ENCODE data around the gene NFYC. TPM values are rescaled to one million over a fixed set of nuclear protein-coding genes. Genes with fewer than 3 reads are reported as not detected.

Gene NFYC
- total and polyA plus RNA-seq, 2 of the 8 experiments (the other 6 are each of a cell fraction or from before 2014, with no cell fraction given), result 54.1 to 124 TPM

DNA sequence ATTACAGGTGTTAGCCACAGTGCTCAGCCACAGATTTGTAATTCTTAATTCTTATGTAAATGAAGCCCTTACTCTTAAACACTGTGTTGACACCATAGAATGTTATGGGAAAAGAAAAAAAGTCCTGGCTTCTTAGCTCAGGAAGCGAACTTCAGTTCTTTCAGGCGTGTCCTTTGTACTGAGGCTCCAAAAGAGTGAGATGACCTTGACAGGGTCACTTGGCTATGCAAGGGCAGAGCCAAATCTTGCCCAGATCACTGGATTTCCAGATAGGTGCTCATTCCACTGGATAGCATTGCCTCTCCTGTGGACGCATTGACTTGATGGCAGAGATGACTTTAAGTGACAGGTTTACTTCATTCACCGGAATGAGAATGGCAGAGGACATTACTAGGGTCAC is 4.8 kb downstream of the NFYC start:
- Histone ChIP-seq H3K4me2 (ENCODE audit: insufficient read depth in 1 of 2, low read depth in 2 of 2, low read length in 2 of 2) (no peak overlapping the region), H3K9ac (replicated peaks in 1 of 4; ENCODE audit: extremely low read depth in 1 of 4, low read depth in 3 of 4, low read length in 3 of 4) (no peak overlapping the region), H3K27me3 (replicated peaks in 1 of 4; ENCODE audit: control insufficient read depth in 3 of 4, extremely low read depth in 1 of 4, insufficient read depth in 3 of 4, low read length in 3 of 4) (no peaks in the 10 kb centered on the region), H2BK12ac (ENCODE audit: low read depth, low read length) (no peak overlapping the region), H2BK5ac (ENCODE audit: low read depth, low read length) (no peak overlapping the region), H2AFZ (ENCODE audit: low read length) (no peak overlapping the region), H4K5ac (ENCODE audit: insufficient read length, low read depth, low read length) (no peak overlapping the region), H2AK5ac (ENCODE audit: low read depth, low read length) (no peak overlapping the region), H3K23me2 (ENCODE audit: low read depth, low read length) (peaks cover 7% of the 10 kb centered on the region), H4K8ac (ENCODE audit: extremely low read depth, insufficient read depth, low read length) (no peak overlapping the region), H3K79me2 (ENCODE audit: control insufficient read depth in 1 of 2, insufficient read depth in 2 of 2, low read length in 2 of 2) (peaks cover 24 to 88% of the 10 kb centered on the region in 2 experiments), H3K36me3 (ENCODE audit: control insufficient read depth in 2 of 4, insufficient read depth in 4 of 4, low read length in 3 of 4) (no peaks in the 10 kb centered on the region), H3K18ac (ENCODE audit: extremely low read depth, low read length) (no peak overlapping the region), H3K4me1 (replicated peaks in 1 of 4; ENCODE audit: control insufficient read depth in 3 of 4, insufficient read depth in 4 of 4, low read length in 3 of 4) (peaks cover 0 to 9% (median 5%) of the 10 kb centered on the region in 4 experiments; a peak in 6 of 7 replicates), H3K27ac (ENCODE audit: low read depth, low read length) (no peak overlapping the region), H3K14ac (ENCODE audit: insufficient read length) (no peak overlapping the region), H4K20me1 (replicated peaks in 1 of 2; ENCODE audit: control insufficient read depth in 1 of 2, insufficient read depth in 2 of 2, low read length in 2 of 2) (no peaks in the 10 kb centered on the region), H3K9me3 (ENCODE audit: insufficient read depth in 2 of 2, low read depth in 1 of 2, low read length in 1 of 2) (no peaks in the 10 kb centered on the region), H2BK120ac (replicated peaks; ENCODE audit: low read depth, low read length) (no peak overlapping the region), H3K56ac (replicated peaks; ENCODE audit: insufficient read length, low read depth, low read length) (no peak overlapping the region), H2BK15ac (ENCODE audit: low read length) (no peak overlapping the region), H4K91ac (replicated peaks; ENCODE audit: insufficient read length, low read length) (no peak overlapping the region), H2BK20ac (ENCODE audit: low read length) (no peak overlapping the region), H3K4me3 (ENCODE audit: extremely low read depth in 1 of 4, insufficient read depth in 2 of 4, low read depth in 3 of 4, low read length in 4 of 4) (no peak overlapping the region), H3K79me1 (ENCODE audit: low read depth, low read length) (peaks cover 2% of the 10 kb centered on the region), H3K23ac (ENCODE audit: insufficient read length) (no peak overlapping the region), H3K4ac (replicated peaks; ENCODE audit: insufficient read length, low read depth, low read length) (no peak overlapping the region)
- POLR2A ChIA-PET (ENCODE audit: partially characterized antibody), result interaction anchor here (9.4 kb wide), 1 partner anchor 11 kb away, joined by 293 read pairs; no protein-coding TSS in a partner anchor
- CTCF ChIA-PET (ENCODE audit: partially characterized antibody), result no interaction called here
- WGBS, 2 experiments (ENCODE audit: extremely low coverage in 1 of 2, insufficient coverage in 1 of 2, insufficient read length in 1 of 2, insufficient replicate concordance in 2 of 2, low coverage in 1 of 2, low lambda C conversion rate in 2 of 2, missing lambda C conversion rate in 1 of 2), result 82% methylated on average over 4 of the region's 4 CpGs; no CpG with 5 or more reads in 1 of the 2 experiments
- TF ChIP-seq NANOG (IDR thresholded peaks at IDR 0.05; ENCODE audit: insufficient read depth, low read depth, low read length, poor library complexity, severe bottlenecking), result no peak
- no peak for TF ChIP-seq EP300 (IDR thresholded peaks at IDR 0.05; ENCODE audit: borderline replicate concordance in 1 of 2, low read depth in 2 of 2, low read length in 2 of 2)
- TF ChIP-seq POLR2A (IDR thresholded peaks at IDR 0.05; ENCODE audit: control extremely low read depth in 1 of 2, low read depth in 2 of 2, low read length in 2 of 2), result no peak
- TF ChIP-seq, protein P1, sequence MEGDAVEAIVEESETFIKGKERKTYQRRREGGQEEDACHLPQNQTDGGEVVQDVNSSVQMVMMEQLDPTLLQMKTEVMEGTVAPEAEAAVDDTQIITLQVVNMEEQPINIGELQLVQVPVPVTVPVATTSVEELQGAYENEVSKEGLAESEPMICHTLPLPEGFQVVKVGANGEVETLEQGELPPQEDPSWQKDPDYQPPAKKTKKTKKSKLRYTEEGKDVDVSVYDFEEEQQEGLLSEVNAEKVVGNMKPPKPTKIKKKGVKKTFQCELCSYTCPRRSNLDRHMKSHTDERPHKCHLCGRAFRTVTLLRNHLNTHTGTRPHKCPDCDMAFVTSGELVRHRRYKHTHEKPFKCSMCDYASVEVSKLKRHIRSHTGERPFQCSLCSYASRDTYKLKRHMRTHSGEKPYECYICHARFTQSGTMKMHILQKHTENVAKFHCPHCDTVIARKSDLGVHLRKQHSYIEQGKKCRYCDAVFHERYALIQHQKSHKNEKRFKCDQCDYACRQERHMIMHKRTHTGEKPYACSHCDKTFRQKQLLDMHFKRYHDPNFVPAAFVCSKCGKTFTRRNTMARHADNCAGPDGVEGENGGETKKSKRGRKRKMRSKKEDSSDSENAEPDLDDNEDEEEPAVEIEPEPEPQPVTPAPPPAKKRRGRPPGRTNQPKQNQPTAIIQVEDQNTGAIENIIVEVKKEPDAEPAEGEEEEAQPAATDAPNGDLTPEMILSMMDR (IDR thresholded peaks at IDR 0.05; ENCODE audit: control extremely low read depth in 1 of 3, insufficient read depth in 1 of 3, low read depth in 1 of 3, low read length in 3 of 3), result no peak
- no peak for TF ChIP-seq POU5F1 (IDR thresholded peaks at IDR 0.05; ENCODE audit: low read depth, low read length)
- TF ChIP-seq SUZ12 (IDR thresholded peaks at IDR 0.05; ENCODE audit: low read length), result no peak
- TF ChIP-seq HDAC2 (IDR thresholded peaks at IDR 0.05; ENCODE audit: borderline replicate concordance in 1 of 2, low read depth in 2 of 2, low read length in 2 of 2), result no peak
- TF ChIP-seq, protein P2, sequence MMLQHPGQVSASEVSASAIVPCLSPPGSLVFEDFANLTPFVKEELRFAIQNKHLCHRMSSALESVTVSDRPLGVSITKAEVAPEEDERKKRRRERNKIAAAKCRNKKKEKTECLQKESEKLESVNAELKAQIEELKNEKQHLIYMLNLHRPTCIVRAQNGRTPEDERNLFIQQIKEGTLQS (IDR thresholded peaks at IDR 0.05; ENCODE audit: insufficient read depth, low read depth, low read length), result no peak
- TF ChIP-seq SIN3A (conservative IDR thresholded peaks at IDR 0.05 in 1 of 2, IDR thresholded peaks at IDR 0.05 in 1 of 2; ENCODE audit: low read depth in 1 of 2, low read length in 2 of 2), result no peak
- FAIRE-seq, result no peak
- DNase-seq (ENCODE audit: low read depth in 1 of 2, low spot score in 2 of 2), result no peak
